WTC11 (cell line): ENCODE data around the gene SLIT1.
"Not testable (repeated sequence)": the region's sequence is repeated elsewhere in the genome, so short reads cannot be mapped to it uniquely, and the experiment has no call there.

Experiments
- ATF1 ChIP-seq: sonication (generic); formaldehyde crosslinking; IDR thresholded peaks from 2 replicates; pipeline ENCODE4 v1.8.1; 2023; ENCODE audit warnings: mild to moderate bottlenecking, moderate library complexity, missing genetic modification reagents
- ZNF263 ChIP-seq: sonication (generic); formaldehyde crosslinking; IDR thresholded peaks from 2 replicates; pipeline ENCODE4 v1.8.1; 2022; ENCODE audit warnings: low read depth, mild to moderate bottlenecking, moderate library complexity, missing genetic modification reagents

GRCh38 chr10:97033841-97034240 is 151.9 kb downstream of the SLIT1 start:
- TF ChIP-seq ATF1, ZNF263 (CRISPR knock-in tag): not testable (repeated sequence)
